GM12878 (cell line): ENCODE results near the gene CRYL1. TPM values are rescaled to one million over a fixed set of nuclear protein-coding genes. Genes with fewer than 3 reads are reported as not detected.

Experiments used
- ATAC-seq: fragments of 200-7000 bp; cut with Tn5 transposase; 3 replicates; pipeline ENCODE4 v1.9.1; 2020; ENCODE audit warnings: mild to moderate bottlenecking, moderate library complexity
- BruUV-seq: library from RNA; stranded (reverse); fragments of 400-500 nt; replicated peaks from 2 replicates; lab custom pipeline; 2021; lab: Mats Ljungman, UMichigan
- CTCF ChIA-PET: fragments of 300-600 bp; sonication (Branson Sonifier 250); formaldehyde crosslinking; extraction: SDS; loops from one replicate; lab custom pipeline; 2021; ENCODE audit warnings: inconsistent platforms; lab: Yijun Ruan, JAX
- POLR2A ChIA-PET: fragments of 350-600 bp; formaldehyde crosslinking; extraction: SDS; loops from one replicate; lab custom pipeline; 2021; ENCODE audit warnings: inconsistent platforms; lab: Charles Lee
- RAD21 ChIA-PET: fragments of 300-600 bp; sonication (Branson Sonifier 250); formaldehyde crosslinking; loops from one replicate; lab custom pipeline; 2023; ENCODE audit warnings: antibody characterized with exemption; ENCODE audit not compliant: unreplicated experiment; lab: Charles Lee
- SMC1A ChIA-PET: fragments of 300-600 bp; sonication (Branson Sonifier 250); formaldehyde crosslinking; loops from one replicate; lab custom pipeline; 2023; ENCODE audit not compliant: unreplicated experiment, uncharacterized antibody; lab: Charles Lee
- DNase-seq: peaks from one replicate; pipeline ENCODE4 v3.0.0-alpha.2; 2011; ENCODE audit warnings: low read depth, low spot score
- FAIRE-seq: peaks from 3 replicates; lab custom pipeline; 2011; peaks lifted over from hg19 to GRCh38; lab: Jason Lieb, UNC
- H2AFZ ChIP-seq: 2 replicates; pipeline ENCODE4 v1.6.0; 2011; ENCODE audit warnings: low read depth, low read length, control low read depth; ENCODE audit not compliant: control insufficient read depth
- H3K27ac ChIP-seq: 2 replicates; pipeline ENCODE4 v1.5.1; 2011; ENCODE audit warnings: control low read depth; ENCODE audit not compliant: control insufficient read depth, insufficient read depth
- H3K27me3 ChIP-seq, 2 experiments: replicated peaks in 1 of 2; 2 replicates each; pipeline versions ENCODE4 v1.6.0 to v1.6.1; 2011; ENCODE audit warnings: low read length in 1 of 2; ENCODE audit not compliant: control insufficient read depth in 2 of 2, insufficient read depth in 2 of 2
- H3K36me3 ChIP-seq, 2 experiments: 2 replicates each; pipeline ENCODE4 v1.5.1; 2011; ENCODE audit warnings: low read length in 1 of 2; ENCODE audit not compliant: control insufficient read depth in 2 of 2, insufficient read depth in 2 of 2
- H3K4me1 ChIP-seq: 2 replicates; pipeline ENCODE4 v1.6.1; 2011; ENCODE audit warnings: mild to moderate bottlenecking, low read length, moderate library complexity, mixed read lengths; ENCODE audit not compliant: control insufficient read depth, insufficient read depth
- H3K4me2 ChIP-seq: 2 replicates; pipeline ENCODE4 v1.6.0; 2011; ENCODE audit warnings: control low read depth; ENCODE audit not compliant: control insufficient read depth, insufficient read depth
- H3K4me3 ChIP-seq: fragments of 200-600 bp; sonication (generic); 2 replicates; pipeline ENCODE4 v1.5.1; 2016
- H3K79me2 ChIP-seq: 2 replicates; pipeline ENCODE4 v1.6.0; 2011; ENCODE audit warnings: low read length; ENCODE audit not compliant: control insufficient read depth, insufficient read depth
- H3K9ac ChIP-seq: 2 replicates; pipeline ENCODE4 v1.8.0; 2011; ENCODE audit warnings: low read length, control low read depth, mixed read lengths; ENCODE audit not compliant: control insufficient read depth, insufficient read depth
- H3K9me3 ChIP-seq: replicated peaks from 3 replicates; pipeline ENCODE4 v1.5.1; 2011; ENCODE audit warnings: mild to moderate bottlenecking, low read length; ENCODE audit not compliant: control insufficient read depth, insufficient read depth
- H4K20me1 ChIP-seq: 2 replicates; pipeline ENCODE4 v1.6.0; 2011; ENCODE audit not compliant: control insufficient read depth, insufficient read depth
- CUX1 ChIP-seq: IDR thresholded peaks from 2 replicates; pipeline ENCODE4 v1.6.1; 2012; ENCODE audit warnings: improper control_type of control experiment, low read depth, low read length; ENCODE audit not compliant: insufficient replicate concordance
- ESRRA ChIP-seq: IDR thresholded peaks from 2 replicates; pipeline ENCODE4 v1.6.1; 2012; ENCODE audit warnings: mild to moderate bottlenecking, low read length, improper control_type of control experiment
- MYC ChIP-seq: IDR thresholded peaks from 2 replicates; pipeline ENCODE4 v1.6.1; 2011; ENCODE audit warnings: mild to moderate bottlenecking, low read length, moderate library complexity, inconsistent platforms; ENCODE audit not compliant: insufficient read depth, insufficient replicate concordance, insufficient read length, severe bottlenecking
- SIN3A ChIP-seq: IDR thresholded peaks from 2 replicates; pipeline ENCODE4 v1.6.1; 2012; ENCODE audit warnings: low read depth, low read length, improper control_type of control experiment
- SMARCA5 ChIP-seq: fragments of 450-650 bp; IDR thresholded peaks from 2 replicates; pipeline ENCODE4 v1.6.1; 2017; ENCODE audit warnings: mild to moderate bottlenecking
- ZNF622 ChIP-seq: fragments of 450-650 bp; IDR thresholded peaks from 2 replicates; pipeline ENCODE4 v1.6.1; 2017; ENCODE audit warnings: mild to moderate bottlenecking, inconsistent platforms
- ZZZ3 ChIP-seq: IDR thresholded peaks from 2 replicates; pipeline ENCODE4 v1.6.1; 2011; ENCODE audit warnings: low read depth; ENCODE audit not compliant: control insufficient read depth, insufficient read length
- WGBS: methylation state at CpG from one replicate; pipeline ENCODE4 v1.1.6; 2016; ENCODE audit warnings: low lambda C conversion rate; ENCODE audit not compliant: insufficient replicate concordance, insufficient coverage; ENCODE audit errors: missing lambda C conversion rate; 5-methylcytosine and 5-hydroxymethylcytosine counted together
- in situ Hi-C: fragments of 300-500 bp; cut with MboI; formaldehyde crosslinking; loops from 9 replicates; pipeline ENCODE4 v1.14.3; 2018; ENCODE audit warnings: mixed read lengths
- intact Hi-C: fragments of 100-400 bp; cut with micrococcal nuclease; formaldehyde crosslinking; loops from one replicate; pipeline ENCODE4 v1.14.2; 2022; ENCODE audit not compliant: unreplicated experiment
- polyA plus RNA-seq, 11 experiments: library from polyadenylated mRNA; depleted of rRNA in 4 of 11; unstranded in 6 of 11; stranded (reverse) in 5 of 11; fragments of >200 nt; fragmentation: Nextera tagmentation in 4 of 11; fragmentation: Illumina TruSeq in 1 of 11; extraction: Ambion mirVana in 4 of 11; extraction: Trizol in 1 of 11; gene quantifications; 1 replicate in 1 of 11; 2 replicates in 10 of 11; pipeline versions ENCODE4 v1.2.1 to v1.2.3, GENCODE V29; 2011 to 2016; ENCODE audit warnings: inconsistent platforms in 2 of 11, missing spikeins in 2 of 11, low read depth in 1 of 11
- total RNA-seq, 4 experiments: library from RNA; depleted of rRNA in 3 of 4; stranded (reverse); fragments of >200 nt in 3 of 4; fragmentation: Illumina TruSeq in 1 of 4; extraction: Trizol in 1 of 4; gene quantifications; 2 replicates each; pipeline versions ENCODE4 v1.2.1 to v1.2.3, GENCODE V29; 2013 to 2021
- TF ChIP-seq, protein P1 (sequence below): IDR thresholded peaks from 2 replicates; pipeline ENCODE4 v1.6.1; 2012; ENCODE audit warnings: low read depth, low read length, improper control_type of control experiment
- TF ChIP-seq, protein P2 (sequence below): fragments of 450-650 bp; conservative IDR thresholded peaks from 2 replicates; pipeline ENCODE4 v1.6.1; 2017; ENCODE audit warnings: mild to moderate bottlenecking, moderate library complexity
- TF ChIP-seq, protein P3 (sequence below): fragments of 450-650 bp; IDR thresholded peaks from 2 replicates; pipeline ENCODE4 v1.6.1; 2018; ENCODE audit warnings: mild to moderate bottlenecking, low read depth, moderate library complexity; ENCODE audit not compliant: partially characterized antibody

CRYL1 gene
- total and polyA plus RNA-seq, 10 of the 15 experiments (the other 5 are each of a cell fraction or from before 2014, with no cell fraction given), result 5.5 to 36.7 (median 12.2) TPM

DNA sequence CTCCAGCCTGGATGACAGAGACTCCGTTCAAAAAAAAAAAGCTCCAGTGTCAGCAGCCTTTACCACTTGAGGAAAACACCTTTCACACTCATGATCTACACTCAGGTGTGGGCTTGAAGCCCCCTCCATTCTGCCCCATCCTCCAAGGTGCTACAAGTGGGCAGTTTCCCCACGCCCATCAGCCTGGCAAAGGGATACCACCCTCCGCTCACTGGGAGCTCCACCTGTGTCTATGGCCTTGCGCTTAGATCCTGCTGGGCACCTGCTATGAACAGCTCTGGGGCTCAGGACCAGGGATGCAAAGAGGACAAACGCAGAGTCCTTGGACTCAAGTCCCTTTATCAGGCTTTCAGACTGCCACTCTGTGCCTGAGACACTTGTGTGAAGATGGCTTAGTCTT, 127.8 kb downstream of the CRYL1 start (continued):
- TF ChIP-seq CUX1 (no peak), MYC (no peak), ESRRA (no peak)

- intact Hi-C loops (no loop called here), in situ Hi-C loops (no loop called here)
- Histone ChIP-seq H3K9me3 (no peaks in the 10 kb centered on the region; the same call in 2 of the 3 replicates), H3K9ac (no peak overlapping the region), H3K79me2 (no peaks in the 10 kb centered on the region), H3K4me2 (no peak overlapping the region), H3K4me1 (no peaks in the 10 kb centered on the region), H3K27me3 (no peaks in the 10 kb centered on the region), H3K36me3 (no peaks in the 10 kb centered on the region), H3K4me3 (no peak overlapping the region), H2AFZ (no peak overlapping the region), H3K27ac (no peak overlapping the region), H4K20me1 (no peaks in the 10 kb centered on the region)
- no peak for FAIRE-seq
- POLR2A ChIA-PET, result no interaction called here
- CTCF ChIA-PET, result no interaction called here
- WGBS, result 65% methylated on average over 26 of the region's 26 CpGs
- SMC1A ChIA-PET, result no interaction called here
- no peak for ATAC-seq
- RAD21 ChIA-PET, result no interaction called here
- DNase-seq, result no peak
- BruUV-seq, result no TSS peak
- TF ChIP-seq, protein P1, sequence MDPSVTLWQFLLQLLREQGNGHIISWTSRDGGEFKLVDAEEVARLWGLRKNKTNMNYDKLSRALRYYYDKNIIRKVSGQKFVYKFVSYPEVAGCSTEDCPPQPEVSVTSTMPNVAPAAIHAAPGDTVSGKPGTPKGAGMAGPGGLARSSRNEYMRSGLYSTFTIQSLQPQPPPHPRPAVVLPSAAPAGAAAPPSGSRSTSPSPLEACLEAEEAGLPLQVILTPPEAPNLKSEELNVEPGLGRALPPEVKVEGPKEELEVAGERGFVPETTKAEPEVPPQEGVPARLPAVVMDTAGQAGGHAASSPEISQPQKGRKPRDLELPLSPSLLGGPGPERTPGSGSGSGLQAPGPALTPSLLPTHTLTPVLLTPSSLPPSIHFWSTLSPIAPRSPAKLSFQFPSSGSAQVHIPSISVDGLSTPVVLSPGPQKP, result no peak
- TF ChIP-seq, protein P2, sequence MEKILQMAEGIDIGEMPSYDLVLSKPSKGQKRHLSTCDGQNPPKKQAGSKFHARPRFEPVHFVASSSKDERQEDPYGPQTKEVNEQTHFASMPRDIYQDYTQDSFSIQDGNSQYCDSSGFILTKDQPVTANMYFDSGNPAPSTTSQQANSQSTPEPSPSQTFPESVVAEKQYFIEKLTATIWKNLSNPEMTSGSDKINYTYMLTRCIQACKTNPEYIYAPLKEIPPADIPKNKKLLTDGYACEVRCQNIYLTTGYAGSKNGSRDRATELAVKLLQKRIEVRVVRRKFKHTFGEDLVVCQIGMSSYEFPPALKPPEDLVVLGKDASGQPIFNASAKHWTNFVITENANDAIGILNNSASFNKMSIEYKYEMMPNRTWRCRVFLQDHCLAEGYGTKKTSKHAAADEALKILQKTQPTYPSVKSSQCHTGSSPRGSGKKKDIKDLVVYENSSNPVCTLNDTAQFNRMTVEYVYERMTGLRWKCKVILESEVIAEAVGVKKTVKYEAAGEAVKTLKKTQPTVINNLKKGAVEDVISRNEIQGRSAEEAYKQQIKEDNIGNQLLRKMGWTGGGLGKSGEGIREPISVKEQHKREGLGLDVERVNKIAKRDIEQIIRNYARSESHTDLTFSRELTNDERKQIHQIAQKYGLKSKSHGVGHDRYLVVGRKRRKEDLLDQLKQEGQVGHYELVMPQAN, result no peak
- TF ChIP-seq ZNF622 (no peak), ZZZ3 (no peak), SIN3A (no peak), SMARCA5 (no peak)
- TF ChIP-seq, protein P3, sequence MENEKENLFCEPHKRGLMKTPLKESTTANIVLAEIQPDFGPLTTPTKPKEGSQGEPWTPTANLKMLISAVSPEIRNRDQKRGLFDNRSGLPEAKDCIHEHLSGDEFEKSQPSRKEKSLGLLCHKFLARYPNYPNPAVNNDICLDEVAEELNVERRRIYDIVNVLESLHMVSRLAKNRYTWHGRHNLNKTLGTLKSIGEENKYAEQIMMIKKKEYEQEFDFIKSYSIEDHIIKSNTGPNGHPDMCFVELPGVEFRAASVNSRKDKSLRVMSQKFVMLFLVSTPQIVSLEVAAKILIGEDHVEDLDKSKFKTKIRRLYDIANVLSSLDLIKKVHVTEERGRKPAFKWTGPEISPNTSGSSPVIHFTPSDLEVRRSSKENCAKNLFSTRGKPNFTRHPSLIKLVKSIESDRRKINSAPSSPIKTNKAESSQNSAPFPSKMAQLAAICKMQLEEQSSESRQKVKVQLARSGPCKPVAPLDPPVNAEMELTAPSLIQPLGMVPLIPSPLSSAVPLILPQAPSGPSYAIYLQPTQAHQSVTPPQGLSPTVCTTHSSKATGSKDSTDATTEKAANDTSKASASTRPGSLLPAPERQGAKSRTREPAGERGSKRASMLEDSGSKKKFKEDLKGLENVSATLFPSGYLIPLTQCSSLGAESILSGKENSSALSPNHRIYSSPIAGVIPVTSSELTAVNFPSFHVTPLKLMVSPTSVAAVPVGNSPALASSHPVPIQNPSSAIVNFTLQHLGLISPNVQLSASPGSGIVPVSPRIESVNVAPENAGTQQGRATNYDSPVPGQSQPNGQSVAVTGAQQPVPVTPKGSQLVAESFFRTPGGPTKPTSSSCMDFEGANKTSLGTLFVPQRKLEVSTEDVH, result no peak
These were observed 130.4 kb downstream of the CRYL1 start for GRCh38 chr13:20395061-20395916.
